Mammary epithelial cell (primary cell): ENCODE data around the gene TAB2.
"Not testable (repeated sequence)": the region's sequence is repeated elsewhere in the genome, so short reads cannot be mapped to it uniquely, and the experiment has no call there.

Experiments used
- EZH2 ChIP-seq: IDR thresholded peaks from 2 replicates; pipeline ENCODE4 v1.6.1; 2012; ENCODE audit warnings: low read length, inconsistent platforms, borderline replicate concordance
- TF ChIP-seq, protein P1 (sequence below), 2 donors: IDR thresholded peaks in 1 of 2; conservative IDR thresholded peaks in 1 of 2; 2 replicates each; pipeline ENCODE4 v1.5.1; 2011 to 2012; ENCODE audit warnings: inconsistent platforms in 2 of 2, low read length in 2 of 2, mild to moderate bottlenecking in 2 of 2, control low read depth in 1 of 2, low read depth in 1 of 2; ENCODE audit not compliant: insufficient read depth in 1 of 2; ENCODE audit errors: extremely low read depth in 1 of 2

DNA sequence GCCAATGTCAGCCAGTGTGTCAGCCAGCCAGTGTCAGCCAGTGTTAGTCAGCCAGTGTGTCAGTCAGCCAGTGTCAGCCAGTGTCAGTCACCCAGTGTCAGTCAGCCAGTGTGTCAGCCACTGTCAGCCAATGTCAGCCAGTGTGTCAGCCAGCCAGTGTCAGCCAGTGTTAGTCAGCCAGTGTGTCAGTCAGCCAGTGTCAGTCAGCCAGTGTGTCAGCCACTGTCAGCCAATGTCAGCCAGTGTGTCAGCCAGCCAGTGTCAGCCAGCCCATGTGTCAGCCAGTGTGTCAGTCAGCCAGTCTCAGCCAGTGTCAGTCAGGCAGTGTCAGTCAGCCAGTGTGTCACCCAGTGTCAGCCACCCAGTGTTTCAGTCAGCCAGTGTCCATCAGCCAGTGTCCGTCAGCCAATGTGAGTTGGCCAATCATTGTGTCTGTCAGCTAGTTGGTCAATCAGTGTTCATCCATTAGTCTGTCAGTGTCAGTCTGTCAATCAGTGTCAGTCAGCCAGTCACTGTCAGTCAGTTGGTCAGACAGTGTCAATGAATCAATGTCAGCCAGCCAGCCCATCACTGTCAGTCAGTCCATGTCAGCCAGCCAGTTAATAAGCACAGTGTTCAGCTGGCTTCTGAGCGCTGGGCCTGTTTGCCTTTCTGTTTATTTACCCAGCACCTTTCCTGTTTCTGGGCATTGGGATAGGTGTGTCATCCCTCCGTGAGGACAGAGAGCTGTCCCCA, 127.0 kb downstream of the TAB2 start:
- TF ChIP-seq, protein P1, sequence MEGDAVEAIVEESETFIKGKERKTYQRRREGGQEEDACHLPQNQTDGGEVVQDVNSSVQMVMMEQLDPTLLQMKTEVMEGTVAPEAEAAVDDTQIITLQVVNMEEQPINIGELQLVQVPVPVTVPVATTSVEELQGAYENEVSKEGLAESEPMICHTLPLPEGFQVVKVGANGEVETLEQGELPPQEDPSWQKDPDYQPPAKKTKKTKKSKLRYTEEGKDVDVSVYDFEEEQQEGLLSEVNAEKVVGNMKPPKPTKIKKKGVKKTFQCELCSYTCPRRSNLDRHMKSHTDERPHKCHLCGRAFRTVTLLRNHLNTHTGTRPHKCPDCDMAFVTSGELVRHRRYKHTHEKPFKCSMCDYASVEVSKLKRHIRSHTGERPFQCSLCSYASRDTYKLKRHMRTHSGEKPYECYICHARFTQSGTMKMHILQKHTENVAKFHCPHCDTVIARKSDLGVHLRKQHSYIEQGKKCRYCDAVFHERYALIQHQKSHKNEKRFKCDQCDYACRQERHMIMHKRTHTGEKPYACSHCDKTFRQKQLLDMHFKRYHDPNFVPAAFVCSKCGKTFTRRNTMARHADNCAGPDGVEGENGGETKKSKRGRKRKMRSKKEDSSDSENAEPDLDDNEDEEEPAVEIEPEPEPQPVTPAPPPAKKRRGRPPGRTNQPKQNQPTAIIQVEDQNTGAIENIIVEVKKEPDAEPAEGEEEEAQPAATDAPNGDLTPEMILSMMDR (conservative IDR thresholded peaks at IDR 0.05 in 1 of 2, IDR thresholded peaks at IDR 0.05 in 1 of 2; ENCODE audit: extremely low read depth in 1 of 2, insufficient read depth in 1 of 2, low read depth in 1 of 2, low read length in 2 of 2) = not testable (repeated sequence)
- TF ChIP-seq EZH2 = not testable (repeated sequence)
